Stomach smooth muscle (tissue), 2 donors: ENCODE results near the gene MSRB1.
"Not testable (repeated sequence)": the region's sequence is repeated elsewhere in the genome, so short reads cannot be mapped to it uniquely, and the experiment has no call there.

Experiments used
- H3K27ac ChIP-seq: one replicate; pipeline ENCODE4 v1.7.0; 2013; ENCODE audit warnings: mild to moderate bottlenecking, low read length, inconsistent platforms
- H3K27me3 ChIP-seq, 2 donors: one replicate each; pipeline ENCODE4 v1.7.0; 2013; ENCODE audit warnings: low read length in 2 of 2; ENCODE audit not compliant: insufficient read depth in 2 of 2, control insufficient read depth in 1 of 2
- H3K36me3 ChIP-seq, 2 donors: one replicate each; pipeline ENCODE4 v1.7.0; 2013; ENCODE audit warnings: low read length in 2 of 2; ENCODE audit not compliant: control insufficient read depth in 2 of 2, insufficient read depth in 2 of 2
- H3K4me1 ChIP-seq: one replicate; pipeline ENCODE4 v1.7.0; 2013; ENCODE audit warnings: low read length; ENCODE audit not compliant: control insufficient read depth, insufficient read depth
- H3K4me3 ChIP-seq, 2 donors: one replicate each; pipeline ENCODE4 v1.7.0; 2013; ENCODE audit warnings: low read length in 2 of 2
- H3K9ac ChIP-seq, 2 donors: one replicate each; pipeline ENCODE4 v1.7.0; 2013; ENCODE audit warnings: low read length in 2 of 2, mild to moderate bottlenecking in 1 of 2
- H3K9me3 ChIP-seq, 2 donors: one replicate each; pipeline ENCODE4 v1.7.0; 2013; ENCODE audit warnings: low read length in 2 of 2; ENCODE audit not compliant: control insufficient read depth in 2 of 2
- donor health status: healthy.
- donor health status: Pancreatic carcinoma.

The MSRB1 gene

DNA sequence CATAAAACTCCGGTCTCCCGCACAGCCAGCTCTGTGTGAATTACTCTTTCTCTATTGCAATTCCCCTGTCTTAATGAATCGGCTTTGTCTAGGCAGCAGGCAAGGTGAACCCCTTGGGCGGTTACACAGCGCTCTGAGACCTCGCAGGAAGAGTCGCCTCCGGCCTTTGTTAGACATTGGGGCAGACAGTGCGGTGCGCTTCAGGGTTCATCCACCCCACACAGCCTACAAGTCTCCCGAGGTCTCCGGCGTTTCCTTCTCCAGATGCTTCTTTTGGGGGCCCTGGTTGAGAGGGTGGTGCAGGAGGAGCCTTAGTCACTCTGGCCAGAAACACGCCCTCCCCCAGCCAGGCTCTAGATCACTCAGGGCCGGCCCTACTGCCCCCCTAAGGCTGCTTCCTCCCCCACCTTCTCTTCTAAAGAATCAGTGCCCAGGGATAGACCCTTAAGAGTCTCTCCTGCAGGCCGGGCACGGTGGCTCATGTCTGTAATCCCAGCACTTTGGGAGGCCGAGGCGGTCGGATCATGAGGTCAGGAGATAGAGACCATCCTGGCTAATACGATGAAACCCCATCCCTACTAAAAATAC, 1.7 kb upstream of the MSRB1 start:
- no peaks in the 10 kb centered on the region for H3K9me3 ChIP-seq
- peaks cover 25% of the 10 kb centered on the region for H3K4me1 ChIP-seq
- no peak overlapping the region for H3K4me3 ChIP-seq
- H3K27me3 ChIP-seq = no peaks in the 10 kb centered on the region
- no peak overlapping the region for H3K27ac ChIP-seq
- peaks cover 5% of the 10 kb centered on the region in 2 donors for H3K36me3 ChIP-seq
- no peak overlapping the region for H3K9ac ChIP-seq

DNA sequence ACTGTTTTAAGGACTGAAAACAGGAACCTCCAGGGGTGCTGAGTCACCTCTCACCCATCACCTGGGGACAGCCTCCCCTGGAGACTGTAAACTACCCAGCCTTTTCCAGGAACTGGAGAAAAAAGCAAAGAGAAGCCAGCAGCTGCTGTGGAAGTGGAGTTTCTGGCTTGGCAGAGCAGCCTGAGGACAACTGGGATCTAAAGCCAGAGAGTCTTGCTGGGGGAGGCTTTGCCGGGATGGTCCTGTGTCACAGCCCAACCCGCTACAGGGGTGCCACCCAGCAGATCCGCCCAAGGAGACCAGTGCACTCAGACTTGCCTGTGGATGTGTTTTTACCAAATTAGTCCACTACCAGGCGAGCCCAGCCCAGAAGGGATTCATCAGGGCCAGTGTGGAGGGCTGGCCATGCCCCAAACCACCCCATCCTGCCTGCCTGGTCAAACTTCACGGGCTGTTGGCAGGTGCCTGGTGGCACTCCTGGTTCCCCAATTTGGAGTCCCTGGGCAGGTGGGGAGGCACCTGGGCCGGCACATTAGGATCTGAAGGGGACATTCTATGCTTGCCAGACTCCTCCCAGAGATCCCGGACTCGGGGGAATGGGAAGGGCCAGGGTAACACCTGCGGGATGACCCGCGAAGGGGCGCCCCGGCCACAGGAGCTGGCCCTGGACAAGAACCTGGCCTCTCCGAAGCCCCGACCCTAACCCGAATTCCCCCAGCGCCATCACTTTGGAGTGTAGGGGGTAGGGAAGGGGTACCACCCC, 771 bp downstream of the MSRB1 start:
- peak overlapping the region; percentile 90 for H3K27ac ChIP-seq
- H3K27me3 ChIP-seq = no peaks in the 10 kb centered on the region
- H3K4me1 ChIP-seq = peaks cover 25% of the 10 kb centered on the region
- H3K9me3 ChIP-seq = no peaks in the 10 kb centered on the region
- H3K4me3 ChIP-seq = peak overlapping the region; percentile 84 to 90
- peak overlapping the region; percentile 85 to 90 for H3K9ac ChIP-seq
- peaks cover 16% of the 10 kb centered on the region in 2 donors for H3K36me3 ChIP-seq

DNA sequence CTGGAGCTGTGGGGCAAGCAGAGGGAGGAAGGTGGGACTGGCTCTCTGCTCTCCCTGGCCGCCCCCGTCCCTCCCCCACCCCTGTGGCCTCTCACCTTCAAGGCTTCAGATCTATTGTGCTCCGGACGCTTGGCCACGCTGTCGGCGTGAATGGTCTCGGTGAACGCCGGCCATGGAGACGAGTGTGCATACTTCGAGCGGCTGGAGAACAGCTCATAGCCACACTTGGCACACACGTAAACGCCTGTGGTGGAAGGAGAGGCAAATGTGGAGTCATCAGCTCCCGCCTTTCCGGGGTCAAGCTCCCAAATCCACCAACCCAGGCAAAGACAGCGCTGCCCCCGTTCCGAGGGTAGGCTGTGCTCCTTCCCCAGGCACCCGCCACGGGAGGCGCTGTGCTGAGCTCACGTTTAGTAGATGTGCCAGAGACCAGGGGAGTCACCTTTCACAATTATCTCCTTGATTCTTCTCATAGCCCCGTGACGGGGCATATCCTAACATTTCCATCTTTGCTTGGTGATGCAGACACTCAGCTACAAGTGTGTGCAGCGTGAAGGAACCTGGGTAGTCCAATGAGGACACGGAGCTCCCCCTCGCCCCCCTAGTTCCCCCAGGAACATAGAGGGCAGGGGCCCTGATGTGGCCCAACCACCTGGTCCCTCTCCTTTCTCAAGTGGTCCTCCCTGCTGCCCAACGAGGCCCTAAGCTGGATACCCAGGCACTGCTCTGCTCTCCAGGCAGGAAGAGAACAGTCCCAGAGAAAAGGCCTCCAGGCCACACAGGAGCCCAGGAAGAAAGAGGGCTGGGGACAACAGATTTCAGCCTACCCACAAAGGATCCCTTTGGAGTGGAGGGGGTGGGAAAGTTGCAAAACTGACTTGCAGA, 1.6 kb downstream of the MSRB1 start:
- no peaks in the 10 kb centered on the region for H3K9me3 ChIP-seq
- no peaks in the 10 kb centered on the region for H3K27me3 ChIP-seq
- H3K36me3 ChIP-seq = peaks cover 16 to 21% of the 10 kb centered on the region in 2 donors
- H3K27ac ChIP-seq = peak overlapping the region; percentile 90
- H3K4me1 ChIP-seq = peaks cover 25% of the 10 kb centered on the region
- peak overlapping the region; percentile 29 to 90 for H3K9ac ChIP-seq
- H3K4me3 ChIP-seq = peak overlapping the region; percentile 84 to 90

DNA sequence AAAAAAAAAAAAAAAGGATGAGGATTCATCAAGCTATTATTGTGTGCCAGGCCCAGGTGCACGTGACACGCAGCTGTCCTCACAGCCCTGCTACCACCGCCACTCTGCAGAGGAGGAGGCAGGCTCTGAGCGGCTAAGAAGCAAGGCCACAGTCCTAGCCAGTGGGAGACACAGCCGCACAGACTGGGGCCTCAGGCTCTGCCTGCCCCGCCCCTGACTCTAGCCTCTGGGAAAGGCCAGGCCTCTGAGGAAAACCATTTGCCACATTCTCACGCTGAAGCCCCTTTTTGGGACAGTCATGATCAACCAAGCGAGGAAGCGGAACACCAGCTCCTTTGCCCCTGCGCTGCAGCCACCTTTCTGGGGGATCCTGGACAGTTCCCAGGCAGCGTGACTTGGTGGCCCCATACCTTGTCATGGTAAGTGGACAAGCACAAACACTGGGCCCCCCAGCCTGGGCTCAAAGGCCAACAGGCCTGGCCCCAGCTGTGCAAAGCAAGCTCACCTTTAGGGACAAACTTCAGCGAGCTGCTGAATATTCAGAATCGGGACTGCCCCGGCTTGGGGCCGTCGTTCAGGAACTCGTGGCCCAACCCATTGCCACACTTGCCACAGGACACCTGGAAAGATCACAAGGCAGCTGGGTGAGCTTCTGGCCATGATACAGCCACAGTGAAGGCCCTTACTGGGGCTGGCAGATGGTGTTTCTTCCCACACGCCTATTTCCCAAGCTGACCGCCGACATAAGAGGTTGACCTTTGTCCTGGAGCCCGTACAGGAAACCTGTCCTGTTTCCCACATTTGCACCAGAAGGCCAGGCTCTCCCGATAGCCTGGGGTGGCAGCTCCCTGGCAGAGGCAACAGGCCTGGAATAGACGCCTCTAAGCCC, 2.5 kb downstream of the MSRB1 start:
- H3K27ac ChIP-seq = no peak overlapping the region
- no peaks in the 10 kb centered on the region for H3K27me3 ChIP-seq
- H3K4me1 ChIP-seq = peaks cover 25% of the 10 kb centered on the region
- no peak overlapping the region for H3K4me3 ChIP-seq
- peaks cover 16 to 21% of the 10 kb centered on the region in 2 donors for H3K36me3 ChIP-seq
- no peak overlapping the region for H3K9ac ChIP-seq
- no peaks in the 10 kb centered on the region for H3K9me3 ChIP-seq

DNA sequence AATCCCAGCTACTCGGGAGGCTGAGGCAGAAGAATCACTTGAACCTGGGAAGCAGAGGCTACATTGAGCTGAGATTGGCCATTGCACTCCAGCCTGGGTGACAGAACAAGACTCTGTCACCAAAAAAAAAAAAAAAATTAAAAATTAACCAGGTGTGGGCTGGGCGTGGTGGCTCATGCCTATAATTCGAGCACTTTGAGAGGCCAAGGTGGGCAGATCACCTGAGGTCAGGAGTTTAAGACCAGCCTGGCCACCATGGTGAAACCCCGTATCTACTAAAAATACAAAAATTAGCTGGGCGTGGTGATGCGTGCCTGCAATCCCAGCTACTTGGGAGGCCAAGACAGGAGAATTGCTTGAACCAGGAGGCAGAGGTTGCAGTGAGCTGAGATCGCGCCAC, 3.2 kb downstream of the MSRB1 start:
- H3K9ac ChIP-seq, H3K27ac ChIP-seq: not testable (repeated sequence)

DNA sequence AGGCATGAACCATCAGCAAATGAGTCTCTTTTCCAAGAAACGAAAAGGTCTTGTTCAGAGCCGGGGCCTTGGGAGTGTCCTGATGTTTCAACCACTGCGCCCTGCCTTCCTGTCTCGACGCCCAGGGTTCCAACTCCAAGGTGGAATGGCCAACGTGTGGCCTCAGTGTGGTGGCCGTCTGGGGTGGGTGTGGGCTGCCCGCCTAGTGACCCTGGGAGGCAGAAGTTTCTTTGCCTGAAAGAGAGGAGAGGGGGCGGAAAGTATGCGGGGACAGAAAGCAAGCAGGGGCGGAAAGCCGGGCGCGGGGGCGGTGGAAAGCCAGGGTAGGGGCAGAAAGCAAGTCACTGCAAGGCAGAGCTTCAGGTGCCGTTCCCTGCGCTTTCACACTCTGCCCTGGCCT, 4.1 kb downstream of the MSRB1 start:
- H3K27ac ChIP-seq = no peak overlapping the region
- no peak overlapping the region for H3K9ac ChIP-seq
- H3K9me3 ChIP-seq = no peaks in the 10 kb centered on the region
- peaks cover 25% of the 10 kb centered on the region for H3K4me1 ChIP-seq
- H3K36me3 ChIP-seq = peaks cover 16 to 21% of the 10 kb centered on the region in 2 donors
- no peak overlapping the region for H3K4me3 ChIP-seq
- no peaks in the 10 kb centered on the region for H3K27me3 ChIP-seq

More for the DNA sequence above, 3.2 kb downstream of the MSRB1 start:
- Histone ChIP-seq H3K4me1 (peaks cover 25% of the 10 kb centered on the region), H3K36me3 (peaks cover 16 to 21% of the 10 kb centered on the region in 2 donors)
- not testable (repeated sequence) for H3K9me3 ChIP-seq, H3K4me3 ChIP-seq, H3K27me3 ChIP-seq

DNA sequence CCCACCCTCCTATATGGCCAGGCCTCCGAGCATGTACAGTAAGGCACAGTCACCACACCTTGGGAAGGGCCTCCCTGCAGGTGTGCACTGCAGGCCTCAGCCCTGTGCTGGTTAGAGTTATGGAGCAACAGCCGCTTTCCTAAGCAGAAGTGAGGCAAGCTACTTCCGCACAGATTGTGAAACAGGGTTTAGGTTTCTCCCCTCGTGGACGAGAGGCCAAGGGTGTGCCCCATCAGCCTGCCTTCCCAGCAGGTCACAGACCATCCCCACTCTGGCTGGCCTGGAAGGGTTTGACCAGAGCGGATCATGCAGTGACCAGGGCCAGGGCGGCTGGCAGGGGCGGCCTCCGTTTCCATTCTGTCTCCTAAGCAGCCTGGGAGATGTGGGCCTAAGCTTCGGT, 4.7 kb downstream of the MSRB1 start:
- Histone ChIP-seq H3K4me1 (peaks cover 19% of the 10 kb centered on the region), H3K4me3 (no peak overlapping the region), H3K9ac (no peak overlapping the region), H3K27ac (no peak overlapping the region), H3K27me3 (peaks cover 0 to 2% of the 10 kb centered on the region in 2 donors), H3K9me3 (no peaks in the 10 kb centered on the region), H3K36me3 (peaks cover 16 to 21% of the 10 kb centered on the region in 2 donors)

DNA sequence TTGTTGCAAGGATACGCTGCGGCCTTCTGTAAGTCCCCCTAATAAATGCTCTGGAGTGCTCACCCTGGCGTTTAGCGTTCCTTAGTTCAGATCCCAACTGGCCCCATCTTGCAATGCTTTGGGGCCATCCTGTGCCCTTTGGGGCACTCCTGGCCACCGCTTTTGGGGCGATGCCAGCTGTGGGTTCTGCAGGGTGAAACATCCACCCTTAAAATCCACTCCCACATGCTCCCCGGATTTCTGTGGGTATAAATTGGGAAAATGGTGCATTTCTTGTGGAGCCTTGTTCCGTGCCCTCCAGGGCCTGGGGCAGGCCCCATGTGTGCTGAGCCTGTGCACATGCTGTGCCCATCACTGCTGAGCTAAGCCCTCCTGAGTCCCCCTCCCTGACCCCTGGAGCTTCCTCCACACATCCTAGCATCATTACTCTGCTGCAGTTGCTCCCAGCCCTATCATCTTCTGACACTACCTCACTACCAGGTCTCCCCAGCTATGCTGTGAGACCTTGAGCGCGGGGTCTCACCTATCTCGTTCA, 6.0 kb downstream of the MSRB1 start:
- Histone ChIP-seq H3K27me3 (peaks cover 2% of the 10 kb centered on the region in 2 donors), H3K4me3 (no peak overlapping the region), H3K4me1 (peaks cover 12% of the 10 kb centered on the region), H3K9ac (no peak overlapping the region), H3K27ac (no peak overlapping the region), H3K9me3 (no peaks in the 10 kb centered on the region), H3K36me3 (peaks cover 16 to 21% of the 10 kb centered on the region in 2 donors)

DNA sequence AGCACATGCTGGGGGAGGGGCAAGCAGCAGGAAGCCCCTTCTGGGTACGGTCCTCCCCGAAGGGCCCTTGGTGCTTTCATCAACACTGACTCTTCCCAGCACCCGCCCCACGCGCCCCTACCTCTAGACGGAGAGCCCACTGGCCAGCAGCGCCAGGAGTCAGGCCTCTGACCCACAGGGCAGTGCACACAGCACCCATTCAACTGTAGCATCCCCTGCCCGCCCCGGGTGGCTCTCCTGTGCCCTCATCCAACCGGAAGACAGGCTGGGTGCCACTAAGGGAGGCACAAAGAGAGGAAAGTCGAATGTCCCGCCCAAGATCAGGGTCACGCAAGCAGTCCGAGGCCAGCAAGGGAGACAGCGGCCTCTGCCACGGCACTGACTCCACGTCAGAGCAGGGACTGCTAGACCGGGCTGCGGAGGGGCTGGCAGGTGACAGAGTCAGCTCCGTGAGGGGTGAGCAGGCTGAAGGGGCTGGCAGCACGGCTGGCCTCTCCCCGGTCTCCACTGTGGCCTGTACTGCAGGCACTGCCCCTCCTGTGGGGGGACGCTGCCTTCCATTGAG, 9.8 kb downstream of the MSRB1 start:
- Histone ChIP-seq H3K9me3 (no peaks in the 10 kb centered on the region), H3K27ac (no peak overlapping the region), H3K4me1 (peaks cover 4% of the 10 kb centered on the region), H3K9ac (no peak overlapping the region), H3K27me3 (peaks cover 2% of the 10 kb centered on the region in 2 donors), H3K36me3 (peaks cover 4 to 6% of the 10 kb centered on the region in 2 donors), H3K4me3 (no peak overlapping the region)
